Fibroblast of lung (primary cell): ENCODE measurements around the gene VAV2. TPM values are rescaled to one million over a fixed set of nuclear protein-coding genes. Genes with fewer than 3 reads are reported as not detected.

Experiments used
- DNase-seq, 2 donors: peaks; one replicate each; pipeline versions ENCODE4 v3.0.0 to v3.0.0-alpha.2; 2010; ENCODE audit warnings: low read depth in 2 of 2
- H2AFZ ChIP-seq: 2 replicates; pipeline ENCODE4 v1.5.1; 2012; ENCODE audit warnings: low read length, control low read depth, inconsistent platforms
- H3K27ac ChIP-seq: 2 replicates; pipeline ENCODE4 v1.5.1; 2011; ENCODE audit warnings: low read length, control low read depth; ENCODE audit not compliant: insufficient read depth
- H3K27me3 ChIP-seq: 2 replicates; pipeline ENCODE4 v1.5.1; 2011; ENCODE audit warnings: mild to moderate bottlenecking, low read length; ENCODE audit not compliant: control insufficient read depth, insufficient read depth
- H3K36me3 ChIP-seq: 2 replicates; pipeline ENCODE4 v1.5.1; 2011; ENCODE audit warnings: low read length; ENCODE audit not compliant: control insufficient read depth, insufficient read depth
- H3K4me1 ChIP-seq: 2 replicates; pipeline ENCODE4 v1.5.1; 2011; ENCODE audit warnings: low read length; ENCODE audit not compliant: control insufficient read depth, insufficient read depth; ENCODE audit errors: extremely low read depth
- H3K4me2 ChIP-seq: 2 replicates; pipeline ENCODE4 v1.5.1; 2011; ENCODE audit warnings: low read length, control low read depth; ENCODE audit not compliant: insufficient read depth; ENCODE audit errors: extremely low read depth
- H3K4me3 ChIP-seq, 4 experiments: fragments of 200-600 bp in 1 of 4; sonication (generic) in 1 of 4; replicated peaks in 1 of 4; 2 replicates each; pipeline ENCODE4 v1.5.1; 2011 to 2016; ENCODE audit warnings: low read length in 4 of 4, low read depth in 3 of 4, mild to moderate bottlenecking in 3 of 4, control low read depth in 2 of 4, inconsistent platforms in 1 of 4, mixed read lengths in 1 of 4; ENCODE audit not compliant: insufficient read depth in 1 of 4; ENCODE audit errors: control extremely low read depth in 1 of 4
- H3K79me2 ChIP-seq: 2 replicates; pipeline ENCODE4 v1.5.1; 2012; ENCODE audit warnings: mild to moderate bottlenecking, low read length, inconsistent platforms; ENCODE audit not compliant: control insufficient read depth, insufficient read depth
- H3K9ac ChIP-seq: 2 replicates; pipeline ENCODE4 v1.5.1; 2011; ENCODE audit warnings: mild to moderate bottlenecking, low read length, control low read depth; ENCODE audit not compliant: insufficient read depth
- H3K9me3 ChIP-seq: 2 replicates; pipeline ENCODE4 v1.5.1; 2012; ENCODE audit warnings: low read depth, low read length; ENCODE audit not compliant: control insufficient read depth, insufficient read depth
- H4K20me1 ChIP-seq: 2 replicates; pipeline ENCODE4 v1.5.1; 2011; ENCODE audit warnings: low read length; ENCODE audit not compliant: control insufficient read depth, insufficient read depth; ENCODE audit errors: extremely low read depth
- EZH2 ChIP-seq: IDR thresholded peaks from 2 replicates; pipeline ENCODE4 v1.5.1; 2012; ENCODE audit warnings: low read length, control low read depth, mild to moderate bottlenecking; ENCODE audit errors: missing control alignments
- polyA plus RNA-seq, 2 donors: library from polyadenylated mRNA; depleted of rRNA in 1 of 2; stranded (reverse) in 1 of 2; unstranded in 1 of 2; fragments of >200 nt; gene quantifications; 2 replicates each; pipeline ENCODE4 v1.2.1, GENCODE V29; 2011 to 2012; ENCODE audit warnings: missing spikeins in 1 of 2
- total RNA-seq: library from RNA; depleted of rRNA; stranded (reverse); fragments of >200 nt; gene quantifications from 2 replicates; pipeline ENCODE4 v1.2.1, GENCODE V29; 2014
- TF ChIP-seq, protein P1 (sequence below), 2 donors: IDR thresholded peaks in 1 of 2; conservative IDR thresholded peaks in 1 of 2; 1 replicate in 1 of 2; 2 replicates in 1 of 2; pipeline ENCODE4 v1.5.1; 2011 to 2012; ENCODE audit warnings: low read length in 2 of 2, control low read depth in 1 of 2, inconsistent platforms in 1 of 2, low read depth in 1 of 2, mild to moderate bottlenecking in 1 of 2

VAV2 gene
- total and polyA plus RNA-seq, 2 donors (not counting 1 experiment from before 2014, with no cell fraction given), result 13.7 to 17.7 TPM

- Histone ChIP-seq H3K36me3 (peaks cover 6% of the 10 kb centered on the region), H3K4me1 (peaks cover 2% of the 10 kb centered on the region), H3K79me2 (no peaks in the 10 kb centered on the region), H3K4me3 (no peak overlapping the region), H3K9me3 (no peaks in the 10 kb centered on the region), H3K9ac (no peak overlapping the region), H4K20me1 (no peaks in the 10 kb centered on the region), H3K27ac (no peak overlapping the region), H2AFZ (no peak overlapping the region), H3K27me3 (no peaks in the 10 kb centered on the region), H3K4me2 (no peak overlapping the region)
- DNase-seq, result no peak
- TF ChIP-seq, protein P1, sequence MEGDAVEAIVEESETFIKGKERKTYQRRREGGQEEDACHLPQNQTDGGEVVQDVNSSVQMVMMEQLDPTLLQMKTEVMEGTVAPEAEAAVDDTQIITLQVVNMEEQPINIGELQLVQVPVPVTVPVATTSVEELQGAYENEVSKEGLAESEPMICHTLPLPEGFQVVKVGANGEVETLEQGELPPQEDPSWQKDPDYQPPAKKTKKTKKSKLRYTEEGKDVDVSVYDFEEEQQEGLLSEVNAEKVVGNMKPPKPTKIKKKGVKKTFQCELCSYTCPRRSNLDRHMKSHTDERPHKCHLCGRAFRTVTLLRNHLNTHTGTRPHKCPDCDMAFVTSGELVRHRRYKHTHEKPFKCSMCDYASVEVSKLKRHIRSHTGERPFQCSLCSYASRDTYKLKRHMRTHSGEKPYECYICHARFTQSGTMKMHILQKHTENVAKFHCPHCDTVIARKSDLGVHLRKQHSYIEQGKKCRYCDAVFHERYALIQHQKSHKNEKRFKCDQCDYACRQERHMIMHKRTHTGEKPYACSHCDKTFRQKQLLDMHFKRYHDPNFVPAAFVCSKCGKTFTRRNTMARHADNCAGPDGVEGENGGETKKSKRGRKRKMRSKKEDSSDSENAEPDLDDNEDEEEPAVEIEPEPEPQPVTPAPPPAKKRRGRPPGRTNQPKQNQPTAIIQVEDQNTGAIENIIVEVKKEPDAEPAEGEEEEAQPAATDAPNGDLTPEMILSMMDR (conservative IDR thresholded peaks at IDR 0.05 in 1 of 2, IDR thresholded peaks at IDR 0.05 in 1 of 2; ENCODE audit: low read depth in 1 of 2, low read length in 2 of 2), result no peak
- TF ChIP-seq EZH2, result no peak
Measured at GRCh38 chr9:133811471-133811870, 180.7 kb downstream of the VAV2 start.

GRCh38 chr9:133810556-133811195 lies 181.4 kb downstream of the VAV2 start:
- Histone ChIP-seq H2AFZ (no peak overlapping the region), H3K4me1 (peaks cover 2% of the 10 kb centered on the region), H3K4me3 (no peak overlapping the region), H3K9me3 (no peaks in the 10 kb centered on the region), H3K27ac (no peak overlapping the region), H3K27me3 (no peaks in the 10 kb centered on the region), H3K4me2 (no peak overlapping the region), H3K79me2 (no peaks in the 10 kb centered on the region), H4K20me1 (no peaks in the 10 kb centered on the region), H3K36me3 (peaks cover 6% of the 10 kb centered on the region), H3K9ac (no peak overlapping the region)
- TF ChIP-seq, protein P1 (conservative IDR thresholded peaks at IDR 0.05 in 1 of 2, IDR thresholded peaks at IDR 0.05 in 1 of 2; ENCODE audit: low read depth in 1 of 2, low read length in 2 of 2), result no peak
- no peak for TF ChIP-seq EZH2
- DNase-seq, result no peak

- H2AFZ ChIP-seq, result no peak overlapping the region
- TF ChIP-seq EZH2, result no peak
- TF ChIP-seq, protein P1 (conservative IDR thresholded peaks at IDR 0.05 in 1 of 2, IDR thresholded peaks at IDR 0.05 in 1 of 2; ENCODE audit: low read depth in 1 of 2, low read length in 2 of 2), result no peak
- no peaks in the 10 kb centered on the region for H3K9me3 ChIP-seq
- no peak for DNase-seq
- peaks cover 6% of the 10 kb centered on the region for H3K36me3 ChIP-seq
- H3K4me3 ChIP-seq, result no peak overlapping the region
- H3K79me2 ChIP-seq, result no peaks in the 10 kb centered on the region
- no peaks in the 10 kb centered on the region for H4K20me1 ChIP-seq
- no peaks in the 10 kb centered on the region for H3K4me1 ChIP-seq
- no peak overlapping the region for H3K9ac ChIP-seq
- no peaks in the 10 kb centered on the region for H3K27me3 ChIP-seq
- H3K4me2 ChIP-seq, result no peak overlapping the region
- no peak overlapping the region for H3K27ac ChIP-seq
Measured at GRCh38 chr9:133809335-133809734, 182.8 kb downstream of the VAV2 start.
